Vagina (tissue), 2 donors: ENCODE results near the gene PDE10A. TPM values are rescaled to one million over a fixed set of nuclear protein-coding genes. Genes with fewer than 3 reads are reported as not detected.

Source experiments
- DNase-seq, 2 donors: peaks; one replicate each; pipeline ENCODE4 v3.0.0-alpha.2; 2017; ENCODE audit errors: extremely low spot score in 2 of 2
- H3K27ac ChIP-seq: fragments of 200-600 bp; sonication (generic); one replicate; pipeline ENCODE4 v1.5.1; 2019
- H3K27me3 ChIP-seq: fragments of 200-600 bp; sonication (generic); one replicate; pipeline ENCODE4 v1.5.1; 2019
- H3K36me3 ChIP-seq, 2 donors: fragments of 200-600 bp; sonication (generic); one replicate each; pipeline ENCODE4 v1.5.1; 2017 to 2019
- H3K4me1 ChIP-seq: fragments of 200-600 bp; sonication (generic); one replicate; pipeline ENCODE4 v1.5.1; 2019
- H3K4me3 ChIP-seq, 2 donors: fragments of 200-600 bp; sonication (generic); 1 replicate in 1 of 2; 2 replicates in 1 of 2; pipeline ENCODE4 v1.5.1; 2016 to 2019
- H3K9me3 ChIP-seq: fragments of 200-600 bp; sonication (generic); one replicate; pipeline ENCODE4 v1.5.1; 2019
- CTCF ChIP-seq, 3 experiments: fragments of 450-650 bp in 2 of 3; fragments of 200-600 bp in 1 of 3; sonication (generic) in 1 of 3; IDR thresholded peaks; one replicate each; pipeline ENCODE4 v1.5.1; 2017 to 2019; ENCODE audit warnings: antibody characterized with exemption in 3 of 3, mild to moderate bottlenecking in 2 of 3, moderate library complexity in 2 of 3
- POLR2A ChIP-seq, 2 donors: fragments of 450-650 bp; IDR thresholded peaks; one replicate each; pipeline ENCODE4 v1.6.1; 2017; ENCODE audit warnings: antibody characterized with exemption in 2 of 2, mild to moderate bottlenecking in 2 of 2, moderate library complexity in 2 of 2
- POLR2AphosphoS5 ChIP-seq, 2 donors: sonication (generic); formaldehyde crosslinking; IDR thresholded peaks; one replicate each; pipeline ENCODE4 v1.9.0; 2017; ENCODE audit warnings: antibody characterized with exemption in 2 of 2, mild to moderate bottlenecking in 2 of 2, low read depth in 1 of 2; ENCODE audit not compliant: insufficient read depth in 1 of 2
- intact Hi-C: fragments of 100-400 bp; cut with DNase I; formaldehyde crosslinking; loops from one replicate; pipeline ENCODE4 v1.15.1; 2023
- total RNA-seq: library from RNA; depleted of rRNA; stranded (reverse); fragments of >200 nt; gene quantifications from one replicate; pipeline ENCODE4 v1.2.3, GENCODE V29; 2016

Gene PDE10A
- total RNA-seq, 1 donor from 2014 or later, result 15.0 TPM

GRCh38 chr6:165390475-165390874 lies 272.6 kb downstream of the PDE10A start:
- intact Hi-C loops, result no loop called here
- TF ChIP-seq CTCF (IDR thresholded peaks at IDR 0.05), result no peak
- TF ChIP-seq POLR2A (IDR thresholded peaks at IDR 0.05), result no peak
- TF ChIP-seq POLR2AphosphoS5 (IDR thresholded peaks at IDR 0.05; ENCODE audit: insufficient read depth in 1 of 2, low read depth in 1 of 2), result no peak
- no peaks in the 10 kb centered on the region for H3K4me1 ChIP-seq
- no peak for DNase-seq
- no peak overlapping the region for H3K27ac ChIP-seq
- H3K36me3 ChIP-seq, result no peaks in the 10 kb centered on the region
- H3K4me3 ChIP-seq, result no peak overlapping the region
- no peaks in the 10 kb centered on the region for H3K27me3 ChIP-seq
- no peaks in the 10 kb centered on the region for H3K9me3 ChIP-seq

DNA sequence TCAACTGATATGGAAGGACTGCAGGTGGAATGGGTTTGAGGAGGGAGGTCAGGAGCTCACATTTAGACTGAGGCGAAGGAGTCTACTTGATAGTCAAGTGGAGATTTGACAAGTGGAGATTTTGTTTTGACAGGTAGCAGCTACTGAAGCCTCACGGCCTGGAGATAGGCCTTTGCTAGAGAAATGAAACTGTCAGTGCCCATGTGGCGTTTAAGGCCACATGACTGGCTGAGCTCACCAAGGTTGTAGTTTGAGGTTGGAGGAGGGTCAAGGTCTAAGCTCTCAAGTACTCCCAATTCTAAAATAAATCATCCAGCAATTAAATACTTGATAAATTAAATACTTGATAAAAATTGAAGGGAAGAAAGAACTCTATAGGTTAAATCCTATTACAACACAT lies 273.5 kb downstream of the PDE10A start:
- DNase-seq, result no peak
- Histone ChIP-seq H3K36me3 (no peaks in the 10 kb centered on the region), H3K4me1 (no peaks in the 10 kb centered on the region), H3K9me3 (no peaks in the 10 kb centered on the region), H3K27me3 (no peaks in the 10 kb centered on the region), H3K4me3 (no peak overlapping the region), H3K27ac (no peak overlapping the region)
- no peak for TF ChIP-seq POLR2A (IDR thresholded peaks at IDR 0.05)
- intact Hi-C loops, result no loop called here

DNA sequence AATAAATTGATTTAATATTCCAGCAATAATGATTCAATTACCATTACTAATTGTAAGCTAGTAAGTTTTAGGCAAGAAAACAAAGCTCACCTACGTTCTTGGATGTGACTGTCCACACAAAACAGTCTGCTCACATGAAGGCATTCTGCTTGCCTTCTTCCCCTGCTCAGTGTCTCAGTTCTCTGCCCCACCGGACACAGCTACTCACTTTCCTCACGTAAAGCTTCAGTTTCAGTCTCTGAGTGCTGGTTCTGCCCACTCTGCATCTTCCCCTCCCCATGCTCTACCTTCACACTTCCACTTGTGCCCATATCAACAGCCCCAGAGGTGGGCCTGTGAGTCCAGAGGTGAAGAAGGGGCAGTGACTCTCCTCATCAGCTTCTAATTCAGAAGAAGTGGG lies 279.7 kb downstream of the PDE10A start:
- intact Hi-C loops, result no loop called here
- H3K4me1 ChIP-seq, result no peaks in the 10 kb centered on the region

GRCh38 chr6:165376100-165376499 lies 286.9 kb downstream of the PDE10A start:
- no peaks in the 10 kb centered on the region for H3K4me1 ChIP-seq
- H3K36me3 ChIP-seq, result no peaks in the 10 kb centered on the region
- H3K9me3 ChIP-seq, result no peaks in the 10 kb centered on the region
- no peaks in the 10 kb centered on the region for H3K27me3 ChIP-seq
- no peak overlapping the region for H3K27ac ChIP-seq
- intact Hi-C loops, result no loop called here
- DNase-seq, result no peak
- TF ChIP-seq POLR2AphosphoS5 (IDR thresholded peaks at IDR 0.05; ENCODE audit: insufficient read depth in 1 of 2, low read depth in 1 of 2) (no peak), POLR2A (IDR thresholded peaks at IDR 0.05) (no peak), CTCF (IDR thresholded peaks at IDR 0.05) (no peak)
- H3K4me3 ChIP-seq, result no peak overlapping the region

More for the DNA sequence above, 279.7 kb downstream of the PDE10A start:
- Histone ChIP-seq H3K36me3 (no peaks in the 10 kb centered on the region), H3K9me3 (no peaks in the 10 kb centered on the region), H3K27ac (no peak overlapping the region), H3K27me3 (no peaks in the 10 kb centered on the region), H3K4me3 (no peak overlapping the region)
- DNase-seq, result no peak
- no peak for TF ChIP-seq CTCF (IDR thresholded peaks at IDR 0.05)
- no peak for TF ChIP-seq POLR2AphosphoS5 (IDR thresholded peaks at IDR 0.05; ENCODE audit: insufficient read depth in 1 of 2, low read depth in 1 of 2)
- no peak for TF ChIP-seq POLR2A (IDR thresholded peaks at IDR 0.05)

GRCh38 chr6:165365371-165365770 lies 297.7 kb downstream of the PDE10A start:
- Histone ChIP-seq H3K27me3 (no peaks in the 10 kb centered on the region), H3K9me3 (no peaks in the 10 kb centered on the region), H3K4me1 (no peaks in the 10 kb centered on the region), H3K27ac (no peak overlapping the region), H3K36me3 (no peaks in the 10 kb centered on the region), H3K4me3 (no peak overlapping the region)
- no peak for DNase-seq
- intact Hi-C loops, result no loop called here
- TF ChIP-seq CTCF (IDR thresholded peaks at IDR 0.05), result no peak
- no peak for TF ChIP-seq POLR2AphosphoS5 (IDR thresholded peaks at IDR 0.05; ENCODE audit: insufficient read depth in 1 of 2, low read depth in 1 of 2)
- TF ChIP-seq POLR2A (IDR thresholded peaks at IDR 0.05), result no peak

DNA sequence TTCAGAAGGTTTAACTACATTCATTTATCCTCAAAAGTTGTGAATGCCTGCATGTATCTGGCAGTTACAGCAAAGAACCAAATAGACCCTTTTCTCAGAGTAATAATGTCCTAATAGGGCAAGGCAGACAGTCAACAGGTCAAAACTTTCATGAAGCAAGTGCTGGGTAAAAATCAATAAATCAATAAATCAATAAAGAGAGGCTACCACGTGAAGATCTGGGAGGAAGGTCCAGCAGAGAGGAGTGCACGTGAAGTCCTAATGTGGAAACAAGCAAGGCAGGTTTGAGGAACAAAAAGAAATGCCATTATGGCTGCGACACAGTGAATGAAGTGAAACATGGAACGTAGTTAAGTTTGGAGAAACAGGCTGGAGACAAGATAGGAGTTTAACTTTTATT lies 317.3 kb downstream of the PDE10A start:
- H3K36me3 ChIP-seq, result no peaks in the 10 kb centered on the region
- no peak for DNase-seq
- no peak for TF ChIP-seq CTCF (IDR thresholded peaks at IDR 0.05)
- TF ChIP-seq POLR2AphosphoS5 (IDR thresholded peaks at IDR 0.05; ENCODE audit: insufficient read depth in 1 of 2, low read depth in 1 of 2), result no peak
- no peak for TF ChIP-seq POLR2A (IDR thresholded peaks at IDR 0.05)
- H3K4me1 ChIP-seq, result no peaks in the 10 kb centered on the region
- no peaks in the 10 kb centered on the region for H3K27me3 ChIP-seq
- no peak overlapping the region for H3K27ac ChIP-seq
- H3K4me3 ChIP-seq, result no peak overlapping the region
- no peaks in the 10 kb centered on the region for H3K9me3 ChIP-seq
- intact Hi-C loops, result no loop called here
